ENCODE measurements around the gene SSNA1.
A peak's percentile ranks its signal among the peaks of the same experiment; 100 is the strongest.

Gene SSNA1

DNA sequence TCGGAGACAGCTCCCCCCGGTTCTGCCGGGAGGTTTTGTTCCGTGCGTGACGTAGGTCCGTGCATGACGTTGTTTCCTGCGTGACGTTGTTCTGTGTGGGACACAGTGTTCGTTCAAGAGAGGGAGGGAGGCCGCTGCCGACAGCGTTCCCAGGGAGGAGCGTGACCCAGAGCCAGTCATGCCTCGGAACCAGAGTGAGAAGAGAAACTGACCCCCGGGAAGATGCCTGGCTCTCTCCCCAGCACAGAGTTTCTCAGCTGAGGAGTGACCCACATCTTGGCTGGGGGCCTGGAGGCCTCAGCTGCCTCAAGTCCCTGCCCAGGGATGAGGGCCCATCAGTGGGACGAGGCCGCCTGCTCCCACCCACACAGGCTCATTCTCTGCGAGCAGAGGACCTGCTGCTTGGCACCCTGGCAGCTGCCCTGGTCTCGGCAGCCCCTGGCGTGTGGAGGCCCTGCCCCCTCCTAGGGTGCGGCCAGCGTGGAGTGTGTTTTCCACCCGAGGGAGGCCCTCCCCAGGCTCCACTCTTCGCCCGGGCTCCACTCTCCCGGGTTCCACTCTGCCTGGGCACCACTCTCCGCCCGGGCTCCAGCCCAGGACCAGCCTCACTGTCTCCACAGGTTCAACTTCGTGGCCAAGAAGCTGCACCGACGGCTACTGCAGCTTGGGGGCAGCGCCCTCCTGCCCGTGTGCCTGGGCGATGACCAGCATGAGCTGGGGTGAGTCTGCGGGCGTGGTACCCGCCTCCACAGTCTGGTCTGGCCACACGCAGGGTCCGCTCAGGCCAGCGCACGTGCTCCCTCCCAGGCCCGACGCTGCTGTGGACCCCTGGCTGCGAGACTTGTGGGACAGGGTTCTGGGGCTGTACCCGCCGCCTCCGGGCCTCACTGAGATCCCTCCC, 24.9 kb downstream of the SSNA1 start:
- in situ Hi-C loops (cut with HindIII; ENCODE audit: low pct_ligation_motif_present, low pct_unique_long_range_greater_than_20kb, low sequenced_read_pairs), result no loop called here
- DNase-seq, result no peak

GRCh38 chr9:137214620-137215019, 26.1 kb downstream of the SSNA1 start:
- DNase-seq, result no peak
- in situ Hi-C loops (cut with HindIII; ENCODE audit: low pct_ligation_motif_present, low pct_unique_long_range_greater_than_20kb, low sequenced_read_pairs), result no loop called here

GRCh38 chr9:137215196-137215986, 26.9 kb downstream of the SSNA1 start:
- in situ Hi-C loops (cut with HindIII; ENCODE audit: low pct_ligation_motif_present, low pct_unique_long_range_greater_than_20kb, low sequenced_read_pairs), result no loop called here
- DNase-seq, result no peak

DNA sequence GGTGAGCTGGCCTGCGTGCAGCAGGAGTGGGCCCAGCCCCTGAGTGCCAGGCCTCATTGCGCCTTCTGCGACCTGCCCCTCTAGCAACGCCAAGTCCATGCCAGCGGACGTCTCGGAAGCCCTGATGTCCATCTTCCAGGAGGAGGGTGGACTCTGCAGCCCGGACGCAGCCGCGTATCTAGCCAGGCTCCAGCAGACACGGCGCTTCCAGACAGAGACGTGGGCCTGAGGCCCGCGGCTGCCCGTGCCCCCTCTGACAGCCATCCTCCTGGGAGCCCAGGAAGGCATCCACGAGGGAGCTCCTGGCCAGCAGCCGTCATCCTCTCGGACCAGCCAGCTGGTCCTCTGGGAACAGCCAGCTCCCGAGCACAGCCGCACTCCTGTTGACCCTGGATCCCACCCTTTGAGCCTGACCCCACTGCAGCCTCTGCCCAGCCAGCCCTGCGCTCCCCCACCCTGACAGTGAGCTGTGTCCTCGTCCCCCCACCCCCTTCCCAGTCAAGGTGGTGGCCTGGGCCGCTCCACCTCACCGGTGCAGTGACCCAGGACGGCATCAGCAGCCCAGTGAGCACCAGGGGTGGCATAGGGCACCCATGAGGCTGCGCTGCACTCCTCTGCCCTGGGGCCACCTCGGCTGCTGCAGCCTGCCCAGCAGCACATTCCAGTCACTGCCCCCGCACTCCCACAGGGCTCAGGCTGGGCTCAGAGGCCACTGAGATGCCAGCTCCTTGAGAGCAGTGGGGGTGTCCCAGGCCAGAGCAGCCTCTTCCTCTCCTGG, 27.9 kb downstream of the SSNA1 start:
- in situ Hi-C loops (cut with HindIII; ENCODE audit: low pct_ligation_motif_present, low pct_unique_long_range_greater_than_20kb, low sequenced_read_pairs), result no loop called here

DNA sequence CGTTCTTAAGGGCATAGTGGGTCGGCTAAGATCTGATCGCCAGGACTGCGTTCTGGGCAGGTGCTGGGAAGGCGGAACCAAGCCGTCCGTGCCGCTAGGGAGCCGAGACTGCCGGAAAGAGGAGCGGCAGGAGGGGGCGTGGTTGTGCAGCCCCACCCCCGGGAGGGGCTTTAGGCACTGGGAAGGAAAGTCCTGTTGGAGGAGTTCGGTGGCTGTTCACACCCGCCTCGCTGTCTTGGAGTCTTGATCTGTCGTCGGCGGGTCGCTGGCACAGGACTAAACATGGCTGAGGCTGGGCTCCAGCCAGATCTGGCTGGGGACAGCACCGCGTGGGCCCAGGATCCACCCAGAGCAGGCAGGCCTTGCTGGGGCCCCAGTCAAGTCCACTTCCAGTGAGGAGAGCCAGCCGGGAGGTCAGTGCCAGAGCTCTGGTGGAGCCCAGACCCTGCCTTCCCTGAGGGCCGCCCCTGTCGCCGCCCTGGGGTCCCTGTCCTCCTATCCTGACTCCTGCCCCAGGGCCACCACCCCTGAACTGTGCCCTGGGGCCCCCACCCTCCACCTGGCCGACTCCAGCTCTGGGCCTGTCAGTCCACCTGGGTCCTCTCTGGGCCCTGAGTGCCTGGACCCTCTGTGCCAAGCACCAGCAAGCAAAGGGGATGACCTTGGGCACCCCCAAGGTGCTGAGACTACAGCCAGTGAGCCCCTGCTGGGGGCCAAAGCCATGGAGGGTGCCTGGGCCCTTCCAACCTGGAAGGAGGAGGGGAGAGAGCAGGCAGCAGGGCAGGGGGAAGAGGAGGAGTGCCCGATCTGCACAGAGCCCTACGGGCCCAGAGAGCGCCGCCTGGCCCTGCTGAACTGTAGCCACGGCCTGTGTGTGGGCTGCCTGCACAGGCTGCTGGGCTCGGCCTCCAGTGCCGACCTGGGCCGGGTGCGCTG, 29.1 kb downstream of the SSNA1 start:
- peak; percentile 75 for DNase-seq
- in situ Hi-C loops (cut with HindIII; ENCODE audit: low pct_ligation_motif_present, low pct_unique_long_range_greater_than_20kb, low sequenced_read_pairs), result no loop called here

More for the DNA sequence above, 27.9 kb downstream of the SSNA1 start:
- DNase-seq, result no peak

DNA sequence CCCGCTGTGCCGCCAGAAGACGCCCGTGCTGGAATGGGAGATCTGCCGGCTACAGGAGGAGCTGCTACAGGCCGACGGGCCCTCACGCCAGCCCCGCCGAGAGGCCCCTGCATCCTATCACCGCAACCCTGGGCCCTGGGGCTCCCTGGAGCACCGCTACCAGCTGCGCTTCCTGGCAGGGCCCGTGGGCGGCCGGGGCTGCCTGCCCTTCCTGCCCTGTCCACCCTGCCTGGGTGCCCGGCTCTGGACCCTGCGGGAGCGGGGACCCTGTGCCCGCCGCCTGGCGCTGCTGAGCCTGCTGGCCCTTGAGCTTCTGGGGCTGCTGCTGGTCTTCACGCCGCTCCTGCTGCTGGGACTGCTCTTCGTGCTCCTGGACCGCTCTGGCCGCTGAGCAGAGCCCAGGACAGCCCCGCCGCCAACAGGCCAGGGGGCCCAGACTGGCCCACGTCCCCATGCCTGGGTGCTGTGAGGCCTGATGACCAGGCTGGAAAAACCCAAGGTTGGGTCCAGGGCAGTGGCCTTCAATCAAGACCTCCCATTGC, 29.8 kb downstream of the SSNA1 start:
- no peak for DNase-seq
- in situ Hi-C loops (cut with HindIII; ENCODE audit: low pct_ligation_motif_present, low pct_unique_long_range_greater_than_20kb, low sequenced_read_pairs), result no loop called here

DNA sequence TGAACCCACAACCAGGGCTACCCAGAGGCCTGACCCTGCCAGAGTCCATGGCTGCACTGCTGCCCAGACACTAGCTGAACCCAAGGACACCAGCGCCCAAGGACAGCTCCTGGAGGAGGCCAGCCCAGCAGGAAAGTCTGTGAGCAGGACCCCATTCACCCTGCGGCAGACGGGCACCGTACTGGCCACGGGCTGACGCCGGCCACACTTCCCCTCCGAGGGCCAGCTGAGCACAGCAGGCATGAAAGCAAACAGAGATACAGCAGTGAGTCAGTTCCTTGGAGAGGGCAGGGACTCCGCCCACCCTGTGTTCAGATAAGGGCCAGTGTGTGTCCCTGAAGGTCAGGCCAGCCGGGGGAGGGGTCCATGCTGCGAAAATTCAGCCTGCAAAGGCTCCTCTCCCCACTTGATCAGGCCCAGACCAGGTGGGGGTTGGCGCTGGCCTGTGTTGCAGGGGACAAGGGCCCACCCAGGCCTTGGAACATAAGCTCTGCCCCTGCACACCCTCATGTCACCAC, 30.3 kb downstream of the SSNA1 start:
- DNase-seq, result peak; percentile 41
- in situ Hi-C loops (cut with HindIII; ENCODE audit: low pct_ligation_motif_present, low pct_unique_long_range_greater_than_20kb, low sequenced_read_pairs), result no loop called here

DNA sequence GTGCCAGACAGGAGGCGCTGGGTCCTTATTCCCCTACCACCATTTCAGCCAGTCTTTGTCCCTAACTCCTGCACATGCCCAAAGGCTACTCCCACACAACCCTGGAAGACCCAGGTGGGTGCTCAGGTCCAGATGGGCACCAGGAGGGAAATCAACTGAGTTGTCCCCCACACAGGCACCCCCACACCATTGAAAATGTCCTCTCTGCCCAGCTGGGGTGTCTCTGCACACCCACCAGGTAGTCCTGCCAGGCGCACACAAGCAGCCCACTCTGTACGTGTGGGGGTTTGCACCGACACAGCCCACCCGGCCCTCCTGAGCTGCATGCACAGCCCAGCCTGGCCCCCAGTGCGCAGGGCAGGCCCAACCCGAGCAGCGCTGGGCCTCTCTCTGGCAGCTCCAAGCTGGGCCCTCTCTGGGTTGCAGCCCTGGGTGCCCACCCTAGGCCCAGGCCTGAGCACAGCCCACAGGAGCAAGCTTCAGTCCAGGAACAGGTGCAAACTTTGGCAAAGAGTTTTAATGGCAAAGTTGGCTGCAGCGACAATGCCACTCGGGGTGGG, 31.4 kb downstream of the SSNA1 start:
- DNase-seq, result no peak
- in situ Hi-C loops (cut with HindIII; ENCODE audit: low pct_ligation_motif_present, low pct_unique_long_range_greater_than_20kb, low sequenced_read_pairs), result no loop called here

- in situ Hi-C loops (cut with HindIII; ENCODE audit: low pct_ligation_motif_present, low pct_unique_long_range_greater_than_20kb, low sequenced_read_pairs), result no loop called here
- DNase-seq, result no peak
These were observed 32.0 kb downstream of the SSNA1 start for GRCh38 chr9:137220317-137221094.

GRCh38 chr9:137221095-137221505, 32.6 kb downstream of the SSNA1 start:
- in situ Hi-C loops (cut with HindIII; ENCODE audit: low pct_ligation_motif_present, low pct_unique_long_range_greater_than_20kb, low sequenced_read_pairs), result no loop called here
- DNase-seq, result no peak

DNA sequence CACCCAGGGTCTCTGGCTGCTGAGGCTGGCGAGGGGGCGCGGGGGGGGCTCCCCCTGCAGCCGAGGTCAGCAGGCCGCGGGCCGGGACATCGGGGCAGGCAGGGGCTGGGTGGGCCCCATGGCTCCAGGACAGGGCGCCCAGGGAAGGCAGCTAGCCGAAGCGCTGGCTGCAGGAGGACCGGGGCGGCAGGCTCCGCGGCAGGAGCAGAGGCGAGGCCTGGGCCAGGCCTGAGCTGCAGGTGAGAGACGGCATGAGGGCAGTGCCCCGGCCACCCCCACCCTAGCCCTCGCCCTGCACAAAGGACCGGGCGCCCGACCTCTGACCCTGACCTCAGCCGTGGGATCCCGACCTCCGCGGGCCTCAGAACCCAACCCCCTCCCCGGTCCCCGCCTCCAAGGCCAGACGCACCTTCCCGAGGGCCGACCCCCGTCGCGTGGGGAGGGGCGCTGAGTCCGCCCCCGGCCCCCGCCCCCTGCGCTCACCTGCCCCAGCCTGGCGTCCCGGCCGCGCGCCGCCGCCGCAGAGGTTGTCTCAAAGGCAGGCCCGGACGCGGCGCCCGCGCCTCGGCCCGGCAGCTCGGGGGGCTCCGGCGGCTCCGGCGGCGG, 33.1 kb downstream of the SSNA1 start:
- no peak for DNase-seq
- in situ Hi-C loops (cut with HindIII; ENCODE audit: low pct_ligation_motif_present, low pct_unique_long_range_greater_than_20kb, low sequenced_read_pairs), result no loop called here

- in situ Hi-C loops (cut with HindIII; ENCODE audit: low pct_ligation_motif_present, low pct_unique_long_range_greater_than_20kb, low sequenced_read_pairs), result no loop called here
- peak; percentile 24 for DNase-seq
These were observed 34.0 kb downstream of the SSNA1 start, which contains the start of gene RNF208 for GRCh38 chr9:137222190-137223077. RNF208 (minus strand) TSS chr9:137222240; CDS start chr9:137221212, 1,028 bp downstream.

GRCh38 chr9:137223078-137223970, 34.8 kb downstream of the SSNA1 start:
- in situ Hi-C loops (cut with HindIII; ENCODE audit: low pct_ligation_motif_present, low pct_unique_long_range_greater_than_20kb, low sequenced_read_pairs), result no loop called here

More at GRCh38 chr9:137223078-137223970, 34.8 kb downstream of the SSNA1 start:
- DNase-seq, result peak; percentile 96
